Fibroblast of mammary gland (primary cell): ENCODE measurements around the gene LIMK1.

Source experiments
- DNase-seq: peaks from one replicate; pipeline ENCODE4 v3.0.0-alpha.2; 2010; ENCODE audit warnings: low read depth
- H3K4me3 ChIP-seq: 2 replicates; pipeline ENCODE4 v1.5.1; 2011; ENCODE audit warnings: low read depth, mild to moderate bottlenecking, low read length, moderate library complexity; ENCODE audit not compliant: control insufficient read depth
- CTCF ChIP-seq: conservative IDR thresholded peaks from 2 replicates; pipeline ENCODE4 v1.5.1; 2011; ENCODE audit warnings: low read depth, low read length, inconsistent platforms; ENCODE audit not compliant: control insufficient read depth, insufficient read depth

Gene LIMK1

GRCh38 chr7:74083928-74084721 lies 521 bp downstream of the LIMK1 start:
- DNase-seq, result peak; percentile 66
- H3K4me3 ChIP-seq, result peak overlapping the region; percentile 67
- TF ChIP-seq CTCF, result no peak

- H3K4me3 ChIP-seq, result peak overlapping the region; percentile 67
- TF ChIP-seq CTCF, result no peak
- no peak for DNase-seq
Observed at GRCh38 chr7:74084722-74085578, 1.3 kb downstream of the LIMK1 start.

GRCh38 chr7:74087791-74088453 lies 4.3 kb downstream of the LIMK1 start:
- no peak overlapping the region for H3K4me3 ChIP-seq
- no peak for TF ChIP-seq CTCF

GRCh38 chr7:74092321-74092963 lies 8.8 kb downstream of the LIMK1 start:
- DNase-seq, result no peak
- TF ChIP-seq CTCF, result no peak
- H3K4me3 ChIP-seq, result no peak overlapping the region

More at GRCh38 chr7:74087791-74088453, 4.3 kb downstream of the LIMK1 start:
- no peak for DNase-seq

GRCh38 chr7:74092964-74093471 lies 9.4 kb downstream of the LIMK1 start:
- no peak for TF ChIP-seq CTCF
- peak; percentile 16 for DNase-seq
- no peak overlapping the region for H3K4me3 ChIP-seq

GRCh38 chr7:74093671-74094223 lies 10.1 kb downstream of the LIMK1 start:
- no peak for DNase-seq
- no peak overlapping the region for H3K4me3 ChIP-seq
- TF ChIP-seq CTCF, result no peak
